Measurements from ENCODE around the gene WDR59.
A peak's percentile ranks its signal among the peaks of the same experiment; 100 is the strongest.

WDR59 gene

GRCh38 chr16:74902161-74902560, 82.8 kb downstream of the WDR59 start:
- TF ChIP-seq JUND (IDR thresholded peaks at IDR 0.05; ENCODE audit: low read depth): no peak
- in situ Hi-C loops (cut with HindIII; ENCODE audit: low pct_unique_long_range_greater_than_20kb, low sequenced_read_pairs): no loop called here
- no peak for DNase-seq (ENCODE audit: low read depth in 1 of 2, low spot score in 1 of 2)

- in situ Hi-C loops (cut with HindIII; ENCODE audit: low pct_unique_long_range_greater_than_20kb, low sequenced_read_pairs): no loop called here
- no peak for DNase-seq (ENCODE audit: low read depth in 1 of 2, low spot score in 1 of 2)
- TF ChIP-seq JUND (IDR thresholded peaks at IDR 0.05; ENCODE audit: low read depth): no peak
These were observed 83.3 kb downstream of the WDR59 start for GRCh38 chr16:74901606-74902005.

- no peak for TF ChIP-seq JUND (IDR thresholded peaks at IDR 0.05; ENCODE audit: low read depth)
- DNase-seq (ENCODE audit: low read depth in 1 of 2, low spot score in 1 of 2): no peak
- in situ Hi-C loops (cut with HindIII; ENCODE audit: low pct_unique_long_range_greater_than_20kb, low sequenced_read_pairs): no loop called here
These were observed 85.1 kb downstream of the WDR59 start for GRCh38 chr16:74899816-74900215.

GRCh38 chr16:74898659-74899058, 86.3 kb downstream of the WDR59 start:
- in situ Hi-C loops (cut with HindIII; ENCODE audit: low pct_unique_long_range_greater_than_20kb, low sequenced_read_pairs): no loop called here
- DNase-seq (ENCODE audit: low read depth in 1 of 2, low spot score in 1 of 2): no peak
- no peak for TF ChIP-seq JUND (IDR thresholded peaks at IDR 0.05; ENCODE audit: low read depth)

GRCh38 chr16:74896389-74897370, 88.2 kb downstream of the WDR59 start:
- DNase-seq (ENCODE audit: low read depth in 1 of 2, low spot score in 1 of 2): no peak
- in situ Hi-C loops (cut with HindIII; ENCODE audit: low pct_unique_long_range_greater_than_20kb, low sequenced_read_pairs): no loop called here

GRCh38 chr16:74893541-74893940, 91.4 kb downstream of the WDR59 start:
- TF ChIP-seq JUND (IDR thresholded peaks at IDR 0.05; ENCODE audit: low read depth): no peak
- in situ Hi-C loops (cut with HindIII; ENCODE audit: low pct_unique_long_range_greater_than_20kb, low sequenced_read_pairs): no loop called here
- DNase-seq (ENCODE audit: low read depth in 1 of 2, low spot score in 1 of 2): no peak

More at GRCh38 chr16:74896389-74897370, 88.2 kb downstream of the WDR59 start:
- no peak for TF ChIP-seq JUND (IDR thresholded peaks at IDR 0.05; ENCODE audit: low read depth)

- TF ChIP-seq JUND (IDR thresholded peaks at IDR 0.05; ENCODE audit: low read depth): no peak
- DNase-seq (ENCODE audit: low read depth in 1 of 2, low spot score in 1 of 2): no peak
- in situ Hi-C loops (cut with HindIII; ENCODE audit: low pct_unique_long_range_greater_than_20kb, low sequenced_read_pairs): no loop called here
These were observed 92.1 kb downstream of the WDR59 start for GRCh38 chr16:74892574-74893461.

- in situ Hi-C loops (cut with HindIII; ENCODE audit: low pct_unique_long_range_greater_than_20kb, low sequenced_read_pairs): no loop called here
- TF ChIP-seq JUND (IDR thresholded peaks at IDR 0.05; ENCODE audit: low read depth): no peak
- DNase-seq (ENCODE audit: low read depth in 1 of 2, low spot score in 1 of 2): no peak
These were observed 96.0 kb downstream of the WDR59 start for GRCh38 chr16:74888888-74889287.

- no peak for DNase-seq (ENCODE audit: low read depth in 1 of 2, low spot score in 1 of 2)
- no peak for TF ChIP-seq JUND (IDR thresholded peaks at IDR 0.05; ENCODE audit: low read depth)
- in situ Hi-C loops (cut with HindIII; ENCODE audit: low pct_unique_long_range_greater_than_20kb, low sequenced_read_pairs): no loop called here
These were observed 96.6 kb downstream of the WDR59 start for GRCh38 chr16:74888232-74888862.

GRCh38 chr16:74887084-74887483, 97.8 kb downstream of the WDR59 start:
- in situ Hi-C loops (cut with HindIII; ENCODE audit: low pct_unique_long_range_greater_than_20kb, low sequenced_read_pairs): no loop called here
- no peak for DNase-seq (ENCODE audit: low read depth in 1 of 2, low spot score in 1 of 2)
- TF ChIP-seq JUND (IDR thresholded peaks at IDR 0.05; ENCODE audit: low read depth): no peak

- no peak for TF ChIP-seq JUND (IDR thresholded peaks at IDR 0.05; ENCODE audit: low read depth)
- in situ Hi-C loops (cut with HindIII; ENCODE audit: low pct_unique_long_range_greater_than_20kb, low sequenced_read_pairs): no loop called here
- no peak for DNase-seq (ENCODE audit: low read depth in 1 of 2, low spot score in 1 of 2)
These were observed 107.2 kb downstream of the WDR59 start for GRCh38 chr16:74877706-74878105.

GRCh38 chr16:74874912-74875546, 109.9 kb downstream of the WDR59 start:
- in situ Hi-C loops (cut with HindIII; ENCODE audit: low pct_unique_long_range_greater_than_20kb, low sequenced_read_pairs): no loop called here
- no peak for TF ChIP-seq JUND (IDR thresholded peaks at IDR 0.05; ENCODE audit: low read depth)
- peak in 1 of 2 experiments; percentile 3 for DNase-seq (ENCODE audit: low read depth in 1 of 2, low spot score in 1 of 2)
